ENCODE results near the gene PI4K2A.
"Not testable (repeated sequence)": the region's sequence is repeated elsewhere in the genome, so short reads cannot be mapped to it uniquely, and the experiment has no call there.

The PI4K2A gene

DNA sequence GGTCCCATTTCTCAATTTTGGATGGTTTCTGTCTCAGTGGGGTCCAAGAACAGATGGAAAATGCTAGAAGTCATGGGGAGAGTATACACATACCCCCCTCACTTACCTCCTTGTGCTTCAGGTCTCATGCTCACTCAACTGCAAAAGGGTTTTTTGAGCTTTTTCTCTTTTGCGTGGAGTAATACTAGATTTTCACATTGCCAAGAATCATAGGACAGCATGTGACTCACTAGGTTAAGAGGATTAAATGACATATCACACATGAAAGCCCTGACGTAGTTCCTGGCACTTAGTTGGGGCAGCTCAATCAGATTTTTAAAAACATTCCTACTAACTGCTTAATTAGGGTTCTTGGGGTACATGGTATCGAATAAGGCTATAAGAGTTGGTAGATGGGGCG is 4.5 kb downstream of the PI4K2A start:
- no peak overlapping the region for H3K9ac ChIP-seq (ENCODE audit: low read depth in 1 of 2, low read length in 2 of 2)
- peaks cover 0 to 6% of the 10 kb centered on the region in 2 donors for H3K36me3 ChIP-seq (ENCODE audit: control insufficient read depth in 1 of 2, insufficient read depth in 2 of 2, low read length in 2 of 2)
- H3K27ac ChIP-seq (ENCODE audit: low read depth, low read length) = no peak overlapping the region
- H3K9me3 ChIP-seq (ENCODE audit: control insufficient read depth in 1 of 2, low read length in 2 of 2) = no peaks in the 10 kb centered on the region
- no peaks in the 10 kb centered on the region for H3K27me3 ChIP-seq (ENCODE audit: control insufficient read depth in 1 of 2, insufficient read depth in 2 of 2, low read length in 2 of 2)
- H3K4me1 ChIP-seq (ENCODE audit: control insufficient read depth in 1 of 2, insufficient read depth in 2 of 2, low read length in 2 of 2) = peaks cover 8 to 22% of the 10 kb centered on the region in 2 donors
- H3K4me3 ChIP-seq (ENCODE audit: low read depth in 1 of 2, low read length in 2 of 2) = no peak overlapping the region

DNA sequence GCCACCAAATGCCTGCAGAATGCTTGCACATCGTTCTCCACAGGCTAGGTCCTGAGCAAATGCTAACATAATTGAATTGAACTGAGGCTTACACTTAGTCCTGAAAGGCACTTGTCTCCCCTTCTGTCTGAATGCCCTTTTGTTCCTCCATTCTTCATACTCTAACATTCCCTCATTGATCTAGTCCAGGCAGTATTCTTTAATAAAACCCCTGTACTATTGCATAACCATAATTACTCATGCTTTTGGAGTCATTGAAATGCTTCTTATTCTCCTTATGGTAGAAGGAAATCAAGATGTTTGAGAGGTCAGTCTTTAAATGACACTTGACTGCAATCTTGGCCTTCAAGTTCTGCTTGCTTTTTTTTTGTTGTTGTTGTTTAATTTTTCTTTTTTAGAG is 7.1 kb downstream of the PI4K2A start:
- Histone ChIP-seq H3K4me1 (ENCODE audit: control insufficient read depth in 1 of 2, insufficient read depth in 2 of 2, low read length in 2 of 2) (peaks cover 0 to 14% of the 10 kb centered on the region in 2 donors), H3K9me3 (ENCODE audit: control insufficient read depth in 1 of 2, low read length in 2 of 2) (no peaks in the 10 kb centered on the region), H3K4me3 (ENCODE audit: low read depth in 1 of 2, low read length in 2 of 2) (no peak overlapping the region), H3K36me3 (ENCODE audit: control insufficient read depth in 1 of 2, insufficient read depth in 2 of 2, low read length in 2 of 2) (peaks cover 14 to 17% of the 10 kb centered on the region in 2 donors), H3K9ac (ENCODE audit: low read depth in 1 of 2, low read length in 2 of 2) (no peak overlapping the region), H3K27me3 (ENCODE audit: control insufficient read depth in 1 of 2, insufficient read depth in 2 of 2, low read length in 2 of 2) (no peaks in the 10 kb centered on the region), H3K27ac (ENCODE audit: low read depth, low read length) (no peak overlapping the region)

DNA sequence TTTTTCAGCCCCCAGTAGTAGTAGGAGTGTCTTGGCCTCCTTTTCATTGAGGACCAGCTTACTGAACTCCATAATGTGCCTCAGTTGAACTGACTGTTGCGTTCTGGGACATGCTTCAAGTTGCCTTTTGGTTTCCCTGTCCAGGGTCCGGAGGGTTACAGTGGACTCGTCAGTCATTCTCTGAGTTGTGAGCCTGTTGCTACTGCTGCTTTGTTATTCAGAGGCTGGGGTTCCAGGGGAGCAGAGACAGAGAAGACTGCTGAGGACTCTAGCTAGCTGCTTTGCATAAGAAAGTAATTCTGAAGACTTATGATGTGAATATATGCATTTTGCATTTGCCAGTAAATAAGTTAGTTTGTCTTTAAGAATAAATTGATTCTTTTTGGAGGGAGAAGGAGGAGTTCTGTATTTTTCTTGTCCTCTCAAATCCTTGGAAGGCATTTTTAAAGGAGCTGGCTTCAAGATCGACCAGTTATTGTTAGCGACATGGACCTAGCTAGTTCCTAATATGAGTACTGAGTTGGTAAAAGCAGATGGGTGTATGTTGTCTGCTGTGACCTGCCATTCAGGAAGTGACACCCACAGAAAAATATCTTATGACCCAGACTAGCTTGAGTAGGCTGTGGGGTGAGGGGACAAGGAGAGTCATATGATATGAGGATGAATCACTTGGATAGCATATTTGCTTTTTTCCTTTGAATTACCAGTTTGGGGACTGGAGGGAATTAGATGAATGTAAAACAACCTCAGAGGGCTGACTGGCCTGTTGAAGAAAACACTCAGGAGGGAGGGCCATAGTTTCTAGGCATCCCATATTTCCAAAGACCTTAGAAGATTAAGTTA is 8.3 kb downstream of the PI4K2A start:
- Histone ChIP-seq H3K9me3 (ENCODE audit: control insufficient read depth in 1 of 2, low read length in 2 of 2) (no peaks in the 10 kb centered on the region), H3K36me3 (ENCODE audit: control insufficient read depth in 1 of 2, insufficient read depth in 2 of 2, low read length in 2 of 2) (peaks cover 21 to 30% of the 10 kb centered on the region in 2 donors), H3K27me3 (ENCODE audit: control insufficient read depth in 1 of 2, insufficient read depth in 2 of 2, low read length in 2 of 2) (no peaks in the 10 kb centered on the region), H3K9ac (ENCODE audit: low read depth in 1 of 2, low read length in 2 of 2) (no peak overlapping the region), H3K4me1 (ENCODE audit: control insufficient read depth in 1 of 2, insufficient read depth in 2 of 2, low read length in 2 of 2) (peaks cover 0 to 9% of the 10 kb centered on the region in 2 donors), H3K27ac (ENCODE audit: low read depth, low read length) (no peak overlapping the region), H3K4me3 (ENCODE audit: low read depth in 1 of 2, low read length in 2 of 2) (no peak overlapping the region)

DNA sequence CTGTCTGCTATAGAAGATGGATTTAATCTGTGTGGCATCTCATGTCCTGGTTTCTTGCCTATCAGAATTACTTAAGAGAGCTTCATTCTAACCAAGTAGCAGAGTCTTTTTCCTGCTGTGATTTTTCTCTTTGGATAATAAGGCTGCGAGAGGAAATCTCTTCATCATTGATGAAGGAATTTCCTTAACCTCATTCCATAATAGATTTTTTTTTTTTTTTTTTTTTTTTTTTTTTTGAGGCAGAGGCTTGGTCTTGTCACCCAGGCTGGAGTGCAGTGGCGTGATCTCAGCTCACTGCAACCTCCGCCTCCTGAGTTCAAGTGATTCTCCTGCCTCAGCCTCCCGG is 8.9 kb downstream of the PI4K2A start:
- H3K36me3 ChIP-seq (ENCODE audit: control insufficient read depth in 1 of 2, insufficient read depth in 2 of 2, low read length in 2 of 2) = peaks cover 21 to 35% of the 10 kb centered on the region in 2 donors
- H3K4me3 ChIP-seq (ENCODE audit: low read depth in 1 of 2, low read length in 2 of 2); H3K27ac ChIP-seq (ENCODE audit: low read depth, low read length): not testable (repeated sequence)

DNA sequence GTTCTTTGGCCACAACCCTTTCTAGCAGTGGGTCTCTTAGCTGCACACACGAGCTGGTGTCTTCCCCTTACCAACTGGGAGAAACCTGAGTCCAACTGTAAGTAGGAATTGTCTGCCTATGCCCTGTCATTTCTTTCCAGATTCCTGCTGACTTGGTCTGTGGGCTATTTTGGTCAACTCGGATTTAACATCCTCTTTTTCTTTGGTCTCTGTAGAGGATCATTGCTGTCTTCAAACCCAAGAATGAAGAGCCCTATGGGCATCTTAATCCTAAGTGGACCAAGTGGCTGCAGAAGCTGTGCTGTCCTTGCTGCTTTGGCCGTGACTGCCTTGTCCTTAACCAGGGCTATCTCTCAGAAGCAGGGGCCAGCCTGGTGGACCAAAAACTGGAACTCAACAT is 10.3 kb downstream of the PI4K2A start:
- Histone ChIP-seq H3K9ac (ENCODE audit: low read depth in 1 of 2, low read length in 2 of 2) (no peak overlapping the region), H3K27me3 (ENCODE audit: control insufficient read depth in 1 of 2, insufficient read depth in 2 of 2, low read length in 2 of 2) (no peaks in the 10 kb centered on the region), H3K4me1 (ENCODE audit: control insufficient read depth in 1 of 2, insufficient read depth in 2 of 2, low read length in 2 of 2) (peaks cover 0 to 9% of the 10 kb centered on the region in 2 donors), H3K4me3 (ENCODE audit: low read depth in 1 of 2, low read length in 2 of 2) (no peak overlapping the region), H3K27ac (ENCODE audit: low read depth, low read length) (no peak overlapping the region), H3K9me3 (ENCODE audit: control insufficient read depth in 1 of 2, low read length in 2 of 2) (no peaks in the 10 kb centered on the region), H3K36me3 (ENCODE audit: control insufficient read depth in 1 of 2, insufficient read depth in 2 of 2, low read length in 2 of 2) (peaks cover 21 to 34% of the 10 kb centered on the region in 2 donors)

More for the DNA sequence above, 8.9 kb downstream of the PI4K2A start:
- H3K9me3 ChIP-seq (ENCODE audit: control insufficient read depth in 1 of 2, low read length in 2 of 2); H3K9ac ChIP-seq (ENCODE audit: low read depth in 1 of 2, low read length in 2 of 2); H3K4me1 ChIP-seq (ENCODE audit: control insufficient read depth in 1 of 2, insufficient read depth in 2 of 2, low read length in 2 of 2); H3K27me3 ChIP-seq (ENCODE audit: control insufficient read depth in 1 of 2, insufficient read depth in 2 of 2, low read length in 2 of 2): not testable (repeated sequence)

GRCh38 chr10:97651773-97652172 is 11.3 kb downstream of the PI4K2A start:
- Histone ChIP-seq H3K9ac (ENCODE audit: low read depth in 1 of 2, low read length in 2 of 2) (no peak overlapping the region), H3K4me1 (ENCODE audit: control insufficient read depth in 1 of 2, insufficient read depth in 2 of 2, low read length in 2 of 2) (peaks cover 0 to 12% of the 10 kb centered on the region in 2 donors), H3K9me3 (ENCODE audit: control insufficient read depth in 1 of 2, low read length in 2 of 2) (no peaks in the 10 kb centered on the region), H3K36me3 (ENCODE audit: control insufficient read depth in 1 of 2, insufficient read depth in 2 of 2, low read length in 2 of 2) (peaks cover 27 to 45% of the 10 kb centered on the region in 2 donors), H3K27me3 (ENCODE audit: control insufficient read depth in 1 of 2, insufficient read depth in 2 of 2, low read length in 2 of 2) (no peaks in the 10 kb centered on the region), H3K4me3 (ENCODE audit: low read depth in 1 of 2, low read length in 2 of 2) (no peak overlapping the region), H3K27ac (ENCODE audit: low read depth, low read length) (no peak overlapping the region)

DNA sequence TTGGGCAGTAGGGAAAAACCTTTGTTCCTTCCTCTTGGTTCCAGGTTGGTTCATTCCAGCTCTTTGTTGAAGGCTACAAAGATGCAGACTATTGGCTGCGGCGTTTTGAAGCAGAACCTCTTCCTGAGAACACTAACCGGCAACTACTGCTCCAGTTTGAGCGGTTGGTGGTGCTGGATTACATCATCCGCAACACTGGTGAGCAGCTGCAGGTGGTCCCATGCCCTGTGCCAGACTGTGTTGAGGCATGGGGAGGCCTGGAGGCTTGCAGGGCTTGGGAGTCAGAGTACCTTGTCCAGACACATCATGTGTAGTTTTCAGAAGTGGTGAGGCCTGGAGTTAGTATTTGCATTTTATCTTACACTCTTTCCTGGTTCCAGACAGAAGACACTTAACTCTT is 16.3 kb downstream of the PI4K2A start:
- no peak overlapping the region for H3K9ac ChIP-seq (ENCODE audit: low read depth in 1 of 2, low read length in 2 of 2)
- no peaks in the 10 kb centered on the region for H3K9me3 ChIP-seq (ENCODE audit: control insufficient read depth in 1 of 2, low read length in 2 of 2)
- peaks cover 0 to 4% of the 10 kb centered on the region in 2 donors for H3K4me1 ChIP-seq (ENCODE audit: control insufficient read depth in 1 of 2, insufficient read depth in 2 of 2, low read length in 2 of 2)
- H3K4me3 ChIP-seq (ENCODE audit: low read depth in 1 of 2, low read length in 2 of 2) = no peak overlapping the region
- no peaks in the 10 kb centered on the region for H3K27me3 ChIP-seq (ENCODE audit: control insufficient read depth in 1 of 2, insufficient read depth in 2 of 2, low read length in 2 of 2)
- no peak overlapping the region for H3K27ac ChIP-seq (ENCODE audit: low read depth, low read length)
- peaks cover 16 to 44% of the 10 kb centered on the region in 2 donors for H3K36me3 ChIP-seq (ENCODE audit: control insufficient read depth in 1 of 2, insufficient read depth in 2 of 2, low read length in 2 of 2)

- Histone ChIP-seq H3K4me1 (ENCODE audit: control insufficient read depth in 1 of 2, insufficient read depth in 2 of 2, low read length in 2 of 2) (peaks cover 10 to 12% of the 10 kb centered on the region in 2 donors), H3K27me3 (ENCODE audit: control insufficient read depth in 1 of 2, insufficient read depth in 2 of 2, low read length in 2 of 2) (no peaks in the 10 kb centered on the region), H3K9ac (ENCODE audit: low read depth in 1 of 2, low read length in 2 of 2) (no peak overlapping the region), H3K36me3 (ENCODE audit: control insufficient read depth in 1 of 2, insufficient read depth in 2 of 2, low read length in 2 of 2) (peaks cover 11 to 25% of the 10 kb centered on the region in 2 donors), H3K27ac (ENCODE audit: low read depth, low read length) (no peak overlapping the region), H3K4me3 (ENCODE audit: low read depth in 1 of 2, low read length in 2 of 2) (no peak overlapping the region), H3K9me3 (ENCODE audit: control insufficient read depth in 1 of 2, low read length in 2 of 2) (no peaks in the 10 kb centered on the region)
These were observed 19.1 kb downstream of the PI4K2A start for GRCh38 chr10:97659589-97659988.

GRCh38 chr10:97664282-97664850 is 23.9 kb downstream of the PI4K2A start:
- H3K4me3 ChIP-seq (ENCODE audit: low read depth in 1 of 2, low read length in 2 of 2) = peak overlapping the region; percentile 1 to 16
- no peak overlapping the region for H3K27ac ChIP-seq (ENCODE audit: low read depth, low read length)
- peaks cover 25 to 30% of the 10 kb centered on the region in 2 donors for H3K36me3 ChIP-seq (ENCODE audit: control insufficient read depth in 1 of 2, insufficient read depth in 2 of 2, low read length in 2 of 2)
- H3K4me1 ChIP-seq (ENCODE audit: control insufficient read depth in 1 of 2, insufficient read depth in 2 of 2, low read length in 2 of 2) = peaks cover 10 to 14% of the 10 kb centered on the region in 2 donors
- no peak overlapping the region for H3K9ac ChIP-seq (ENCODE audit: low read depth in 1 of 2, low read length in 2 of 2)
- no peaks in the 10 kb centered on the region for H3K27me3 ChIP-seq (ENCODE audit: control insufficient read depth in 1 of 2, insufficient read depth in 2 of 2, low read length in 2 of 2)
- no peaks in the 10 kb centered on the region for H3K9me3 ChIP-seq (ENCODE audit: control insufficient read depth in 1 of 2, low read length in 2 of 2)

GRCh38 chr10:97666992-97667391 is 26.5 kb downstream of the PI4K2A start:
- no peaks in the 10 kb centered on the region for H3K9me3 ChIP-seq (ENCODE audit: control insufficient read depth in 1 of 2, low read length in 2 of 2)
- no peaks in the 10 kb centered on the region for H3K27me3 ChIP-seq (ENCODE audit: control insufficient read depth in 1 of 2, insufficient read depth in 2 of 2, low read length in 2 of 2)
- H3K9ac ChIP-seq (ENCODE audit: low read depth in 1 of 2, low read length in 2 of 2) = no peak overlapping the region
- peaks cover 25 to 43% of the 10 kb centered on the region in 2 donors for H3K36me3 ChIP-seq (ENCODE audit: control insufficient read depth in 1 of 2, insufficient read depth in 2 of 2, low read length in 2 of 2)
- no peak overlapping the region for H3K4me3 ChIP-seq (ENCODE audit: low read depth in 1 of 2, low read length in 2 of 2)
- no peak overlapping the region for H3K27ac ChIP-seq (ENCODE audit: low read depth, low read length)
- H3K4me1 ChIP-seq (ENCODE audit: control insufficient read depth in 1 of 2, insufficient read depth in 2 of 2, low read length in 2 of 2) = peaks cover 10 to 14% of the 10 kb centered on the region in 2 donors
